Type B pancreatic cell (in vitro differentiated cells): ENCODE data around the gene AIMP2. TPM values are rescaled to one million over a fixed set of nuclear protein-coding genes. Genes with fewer than 3 reads are reported as not detected.

Source experiments
- DNase-seq: peaks from one replicate; pipeline ENCODE4 v3.0.0; 2021; ENCODE audit warnings: mixed read lengths; ENCODE audit not compliant: unreplicated experiment; ENCODE audit errors: extremely low spot score
- H3K27ac Mint-ChIP-seq: 2 replicates; pipeline ENCODE4 v1.8.0; 2021; ENCODE audit warnings: mild to moderate bottlenecking, mixed read lengths
- H3K27me3 Mint-ChIP-seq: 2 replicates; pipeline ENCODE4 v1.8.0; 2021; ENCODE audit warnings: mixed read lengths
- H3K36me3 Mint-ChIP-seq: 2 replicates; pipeline ENCODE4 v1.8.0; 2021; ENCODE audit warnings: mixed read lengths
- H3K4me1 Mint-ChIP-seq: one replicate; pipeline ENCODE4 v1.8.0; 2021; ENCODE audit warnings: mixed read lengths; ENCODE audit not compliant: unreplicated experiment
- H3K4me3 Mint-ChIP-seq: 2 replicates; pipeline ENCODE4 v1.8.0; 2021; ENCODE audit warnings: mild to moderate bottlenecking, mixed read lengths
- H3K9me3 Mint-ChIP-seq: 2 replicates; pipeline ENCODE4 v1.8.0; 2021; ENCODE audit warnings: mixed read lengths
- CTCF ChIP-seq: fragments of 200-600 bp; sonication (generic); conservative IDR thresholded peaks from 2 replicates; pipeline ENCODE4 v1.5.0; 2021; ENCODE audit warnings: antibody characterized with exemption, mild to moderate bottlenecking
- total RNA-seq: library from RNA; stranded (reverse); gene quantifications from 2 replicates; pipeline ENCODE4 v1.2.1, GENCODE V29; 2021; ENCODE audit warnings: low replicate concordance

AIMP2 gene
- total RNA-seq, 1 donor from 2014 or later, result 40.5 TPM

- H3K36me3 Mint-ChIP-seq, result peaks cover 28% of the 10 kb centered on the region
- DNase-seq, result no peak
- peaks cover 15% of the 10 kb centered on the region for H3K4me1 Mint-ChIP-seq
- H3K27me3 Mint-ChIP-seq, result no peaks in the 10 kb centered on the region
- H3K4me3 Mint-ChIP-seq, result no peak overlapping the region
- peak overlapping the region; percentile 81 for H3K27ac Mint-ChIP-seq
- no peaks in the 10 kb centered on the region for H3K9me3 Mint-ChIP-seq
- no peak for TF ChIP-seq CTCF
These were observed 7.5 kb downstream of the AIMP2 start for GRCh38 chr7:6016653-6016966.

- Mint-ChIP-seq H3K9me3 (no peaks in the 10 kb centered on the region), H3K27ac (peak overlapping the region; percentile 96), H3K36me3 (peaks cover 48% of the 10 kb centered on the region), H3K4me1 (no peaks in the 10 kb centered on the region), H3K27me3 (no peaks in the 10 kb centered on the region), H3K4me3 (no peak overlapping the region)
- no peak for TF ChIP-seq CTCF
- DNase-seq, result no peak
These were observed 11.6 kb downstream of the AIMP2 start for GRCh38 chr7:6020371-6021286.

GRCh38 chr7:6022707-6023106, 13.6 kb downstream of the AIMP2 start:
- no peak overlapping the region for H3K27ac Mint-ChIP-seq
- no peaks in the 10 kb centered on the region for H3K4me1 Mint-ChIP-seq
- H3K36me3 Mint-ChIP-seq, result peaks cover 58% of the 10 kb centered on the region
- no peak overlapping the region for H3K4me3 Mint-ChIP-seq
- no peak for TF ChIP-seq CTCF
- no peak for DNase-seq
- H3K27me3 Mint-ChIP-seq, result no peaks in the 10 kb centered on the region
- H3K9me3 Mint-ChIP-seq, result no peaks in the 10 kb centered on the region

- no peak overlapping the region for H3K4me3 Mint-ChIP-seq
- no peak for TF ChIP-seq CTCF
- H3K27ac Mint-ChIP-seq, result peak overlapping the region; percentile 2
- H3K4me1 Mint-ChIP-seq, result no peaks in the 10 kb centered on the region
- no peaks in the 10 kb centered on the region for H3K9me3 Mint-ChIP-seq
- DNase-seq, result no peak
- H3K36me3 Mint-ChIP-seq, result peaks cover 64% of the 10 kb centered on the region
- no peaks in the 10 kb centered on the region for H3K27me3 Mint-ChIP-seq
These were observed 14.9 kb downstream of the AIMP2 start for GRCh38 chr7:6023974-6024435.

- DNase-seq, result no peak
- Mint-ChIP-seq H3K27ac (peak overlapping the region; percentile 36), H3K36me3 (peaks cover 49% of the 10 kb centered on the region)
These were observed 17.1 kb downstream of the AIMP2 start for GRCh38 chr7:6026011-6026819.

More at GRCh38 chr7:6026011-6026819, 17.1 kb downstream of the AIMP2 start:
- Mint-ChIP-seq H3K27me3 (no peaks in the 10 kb centered on the region), H3K4me1 (no peaks in the 10 kb centered on the region), H3K9me3 (no peaks in the 10 kb centered on the region), H3K4me3 (no peak overlapping the region)
- peak; percentile 52 for TF ChIP-seq CTCF
